HepG2 (cell line): ENCODE results near the gene GRK5. TPM values are rescaled to one million over a fixed set of nuclear protein-coding genes. Genes with fewer than 3 reads are reported as not detected.

Source experiments
- ATAC-seq: fragments of 200-7000 bp; cut with Tn5 transposase; 3 replicates; pipeline ENCODE4 v1.9.1; 2020; ENCODE audit warnings: mild to moderate bottlenecking, moderate library complexity
- BruUV-seq: library from RNA; stranded (reverse); fragments of 400-500 nt; replicated peaks from 2 replicates; lab custom pipeline; 2021; lab: Mats Ljungman, UMichigan
- CTCF ChIA-PET: fragments of 300-600 bp; formaldehyde crosslinking; extraction: SDS; loops from one replicate; lab custom pipeline; 2021; ENCODE audit warnings: low total read pairs, inconsistent platforms, low intra/inter-chr PET ratio; lab: Yijun Ruan, JAX
- POLR2A ChIA-PET: fragments of 350-600 bp; sonication (Branson Sonifier 250); formaldehyde crosslinking; loops from one replicate; lab custom pipeline; 2020; ENCODE audit warnings: antibody characterized with exemption, inconsistent platforms; lab: Yijun Ruan, JAX
- DNase-seq: peaks from one replicate; pipeline ENCODE4 v3.0.0-alpha.2; 2015; ENCODE audit warnings: low spot score
- FAIRE-seq: peaks from 3 replicates; lab custom pipeline; 2011; peaks lifted over from hg19 to GRCh38; lab: Jason Lieb, UNC
- H2AFZ ChIP-seq: one replicate; pipeline ENCODE4 v1.6.1; 2011; ENCODE audit warnings: low read length, inconsistent platforms
- H3K27ac ChIP-seq: fragments of 300-600 bp; 3 replicates; pipeline ENCODE4 v1.8.0; 2011; ENCODE audit warnings: mixed run types, mild to moderate bottlenecking, mixed read lengths, low read length, inconsistent platforms; ENCODE audit not compliant: insufficient read depth; ENCODE audit errors: extremely low read length
- H3K27me3 ChIP-seq, 2 experiments: fragments of 200-600 bp in 1 of 2; 2 replicates in 1 of 2; 3 replicates in 1 of 2; pipeline versions ENCODE4 v1.6.0 to v1.8.0; 2011; ENCODE audit warnings: low read length in 2 of 2, mild to moderate bottlenecking in 2 of 2, moderate library complexity in 2 of 2, inconsistent platforms in 1 of 2; ENCODE audit not compliant: insufficient read depth in 2 of 2, control insufficient read depth in 1 of 2
- H3K36me3 ChIP-seq, 2 experiments: fragments of 200-600 bp in 1 of 2; replicated peaks in 1 of 2; 2 replicates in 1 of 2; 3 replicates in 1 of 2; pipeline versions ENCODE4 v1.5.1 to v1.8.0; 2011; ENCODE audit warnings: low read length in 2 of 2, inconsistent platforms in 1 of 2; ENCODE audit not compliant: insufficient read depth in 2 of 2, control insufficient read depth in 1 of 2
- H3K4me1 ChIP-seq: 2 replicates; pipeline ENCODE4 v1.5.1; 2012; ENCODE audit warnings: low read length, inconsistent platforms; ENCODE audit not compliant: insufficient read depth
- H3K4me2 ChIP-seq: 2 replicates; pipeline ENCODE4 v1.6.0; 2011; ENCODE audit warnings: low read depth, low read length, inconsistent platforms
- H3K4me3 ChIP-seq, 3 experiments: fragments of 200-600 bp in 1 of 3; sonication (generic), shearing (Covaris generic) in 1 of 3; replicated peaks in 1 of 3; 2 replicates each; pipeline ENCODE4 v1.5.1; 2011 to 2016; ENCODE audit warnings: low read length in 3 of 3, inconsistent platforms in 2 of 3, low read depth in 2 of 3, mild to moderate bottlenecking in 2 of 3, control low read depth in 1 of 3, mixed read lengths in 1 of 3; ENCODE audit not compliant: insufficient read depth in 1 of 3
- H3K79me2 ChIP-seq: one replicate; pipeline ENCODE4 v1.6.1; 2011; ENCODE audit warnings: low read length, inconsistent platforms; ENCODE audit not compliant: insufficient read depth
- H3K9ac ChIP-seq: 2 replicates; pipeline ENCODE4 v1.6.0; 2011; ENCODE audit warnings: mild to moderate bottlenecking, low read depth, low read length, inconsistent platforms; ENCODE audit not compliant: insufficient read depth
- H3K9me3 ChIP-seq: 2 replicates; pipeline ENCODE4 v1.5.1; 2012; ENCODE audit warnings: mild to moderate bottlenecking, low read length
- H4K20me1 ChIP-seq: 2 replicates; pipeline ENCODE4 v1.6.0; 2011; ENCODE audit warnings: inconsistent platforms, mild to moderate bottlenecking, low read length, moderate library complexity; ENCODE audit not compliant: insufficient read depth
- ARHGAP35 ChIP-seq: sonication (generic); formaldehyde crosslinking; IDR thresholded peaks from 2 replicates; pipeline ENCODE4 v1.9.0; 2022; ENCODE audit warnings: mild to moderate bottlenecking, inconsistent platforms, moderate library complexity, missing genetic modification reagents, borderline replicate concordance
- BRCA1 ChIP-seq: sonication (generic); formaldehyde crosslinking; IDR thresholded peaks from 2 replicates; pipeline ENCODE4 v1.4.0; 2020; ENCODE audit warnings: missing genetic modification reagents
- PAXIP1 ChIP-seq: sonication (generic); formaldehyde crosslinking; conservative IDR thresholded peaks from 2 replicates; pipeline ENCODE4 v1.4.0; 2020; ENCODE audit warnings: mild to moderate bottlenecking, missing genetic modification reagents, moderate library complexity
- PLSCR1 ChIP-seq: sonication (generic); formaldehyde crosslinking; IDR thresholded peaks from 2 replicates; pipeline ENCODE4 v1.5.0; 2020; ENCODE audit warnings: missing genetic modification reagents, mild to moderate bottlenecking, borderline replicate concordance
- SIN3A ChIP-seq: IDR thresholded peaks from 2 replicates; pipeline ENCODE4 v1.6.1; 2011; ENCODE audit warnings: low read depth, mild to moderate bottlenecking, control low read depth, low read length, borderline replicate concordance
- SRSF1 ChIP-seq: fragments of 200-400 bp; formaldehyde crosslinking; optimal IDR thresholded peaks from 2 replicates; pipeline ENCODE3; 2017; ENCODE audit warnings: mild to moderate bottlenecking, low read depth, low read length, moderate library complexity
- ZNF225 ChIP-seq: sonication (generic); formaldehyde crosslinking; IDR thresholded peaks from 2 replicates; pipeline ENCODE4 v1.4.0; 2020; ENCODE audit warnings: mild to moderate bottlenecking, missing genetic modification reagents
- WGBS: methylation state at CpG from one replicate; pipeline ENCODE4 v1.1.6; 2017; ENCODE audit warnings: low lambda C conversion rate; 5-methylcytosine and 5-hydroxymethylcytosine counted together
- in situ Hi-C: cut with HindIII; loops from 2 replicates; pipeline ENCODE4 v1.10.0; 2017; ENCODE audit warnings: low pct_unique_long_range_greater_than_20kb; ENCODE audit not compliant: extremely low pct_ligation_motif_present
- intact Hi-C: fragments of 100-400 bp; cut with micrococcal nuclease; formaldehyde crosslinking; loops from one replicate; pipeline ENCODE4 v1.10.0; 2022; ENCODE audit not compliant: unreplicated experiment
- polyA plus RNA-seq, 8 experiments: library from polyadenylated mRNA; depleted of rRNA in 3 of 8; stranded (reverse) in 7 of 8; unstranded in 1 of 8; fragments of >200 nt; fragmentation: Illumina TruSeq in 4 of 8; extraction: Trizol in 4 of 8; gene quantifications; 2 replicates each; pipeline versions ENCODE4 v1.2.1 to v1.2.3, GENCODE V29; 2011 to 2016; ENCODE audit warnings: low read depth in 4 of 8, missing spikeins in 1 of 8, mixed read lengths in 1 of 8; ENCODE audit not compliant: insufficient read depth in 1 of 8
- total RNA-seq, 5 experiments: library from RNA; depleted of rRNA; stranded (reverse); fragments of >200 nt; fragmentation: Illumina TruSeq; extraction: Trizol; gene quantifications; 2 replicates each; pipeline ENCODE4 v1.2.3, GENCODE V29; 2016; ENCODE audit warnings: low read depth in 1 of 5

GRK5 gene
- total and polyA plus RNA-seq, 2 of the 13 experiments (the other 11 are each of a cell fraction or from before 2014, with no cell fraction given) = 10.4 to 12.6 TPM

GRCh38 chr10:119406601-119407253 is 199.4 kb downstream of the GRK5 start:
- no peak overlapping the region for H3K4me3 ChIP-seq
- CTCF ChIA-PET = no interaction called here
- DNase-seq (no peak), FAIRE-seq (no peak), ATAC-seq (no peak)
- 95% methylated on average over 7 of the region's 7 CpGs for WGBS
- no peaks in the 10 kb centered on the region for H3K36me3 ChIP-seq
- POLR2A ChIA-PET = no interaction called here
- TF ChIP-seq SIN3A = no peak
- TF ChIP-seq PAXIP1 (CRISPR knock-in tag) = no peak
- no peak for TF ChIP-seq PLSCR1 (CRISPR knock-in tag)
- TF ChIP-seq SRSF1 = no peak
- no peak for TF ChIP-seq ZNF225
- no peak for TF ChIP-seq ARHGAP35 (CRISPR knock-in tag)
- no peak for TF ChIP-seq BRCA1
- H3K9me3 ChIP-seq = no peaks in the 10 kb centered on the region
- no peak overlapping the region for H3K27ac ChIP-seq
- no peak overlapping the region for H3K4me2 ChIP-seq
- no peaks in the 10 kb centered on the region for H4K20me1 ChIP-seq
- in situ Hi-C loops = no loop called here
- no peak overlapping the region for H2AFZ ChIP-seq
- H3K79me2 ChIP-seq = no peaks in the 10 kb centered on the region
- H3K27me3 ChIP-seq = no peaks in the 10 kb centered on the region; a peak in 1 of 5 replicates
- intact Hi-C loops = loop anchor here (5.0 kb wide), 1 partner anchor 89 kb away; no protein-coding TSS in a partner anchor
- H3K4me1 ChIP-seq = peaks cover 45% of the 10 kb centered on the region
- BruUV-seq = no TSS peak
- no peak overlapping the region for H3K9ac ChIP-seq
